T-helper 17 cell (primary cell): ENCODE results near the gene ZFP1. TPM values are rescaled to one million over a fixed set of nuclear protein-coding genes. Genes with fewer than 3 reads are reported as not detected.
"Not testable (repeated sequence)": the region's sequence is repeated elsewhere in the genome, so short reads cannot be mapped to it uniquely, and the experiment has no call there.

Experiments
- ATAC-seq: fragments of 150-1000 bp; cut with Tn5 transposase; 2 replicates; pipeline ENCODE4 v1.10.0; 2021; ENCODE audit warnings: mild to moderate bottlenecking, moderate library complexity
- DNase-seq, 3 donors: peaks; one replicate each; pipeline versions ENCODE4 v3.0.0 to v3.0.0-alpha.2; 2020 to 2021
- H3K9me3 ChIP-seq: one replicate; pipeline ENCODE4 v1.7.0; 2013; ENCODE audit warnings: low read length, mild to moderate bottlenecking; ENCODE audit not compliant: control insufficient read depth, poor library complexity, severe bottlenecking
- H3K27ac Mint-ChIP-seq: one replicate; pipeline ENCODE4 v1.8.0; 2022; ENCODE audit warnings: mild to moderate bottlenecking, moderate library complexity, mixed read lengths
- H3K27me3 Mint-ChIP-seq: one replicate; pipeline ENCODE4 v1.8.0; 2022; ENCODE audit warnings: mixed read lengths
- H3K36me3 Mint-ChIP-seq: one replicate; pipeline ENCODE4 v1.8.0; 2022; ENCODE audit warnings: low read depth, mixed read lengths
- H3K4me1 Mint-ChIP-seq: one replicate; pipeline ENCODE4 v1.8.0; 2022; ENCODE audit warnings: mild to moderate bottlenecking, mixed read lengths
- H3K4me3 Mint-ChIP-seq: one replicate; pipeline ENCODE4 v1.8.0; 2022; ENCODE audit warnings: mild to moderate bottlenecking, moderate library complexity, mixed read lengths
- total RNA-seq, 4 donors: library from RNA in 2 of 4; stranded (reverse) in 2 of 4; gene quantifications; one replicate each; pipeline ENCODE4 v1.2.3 and lab custom pipeline; 2022 to 2026

The ZFP1 gene
- total RNA-seq, 2 donors from 2014 or later: 10.2 to 10.4 TPM

DNA sequence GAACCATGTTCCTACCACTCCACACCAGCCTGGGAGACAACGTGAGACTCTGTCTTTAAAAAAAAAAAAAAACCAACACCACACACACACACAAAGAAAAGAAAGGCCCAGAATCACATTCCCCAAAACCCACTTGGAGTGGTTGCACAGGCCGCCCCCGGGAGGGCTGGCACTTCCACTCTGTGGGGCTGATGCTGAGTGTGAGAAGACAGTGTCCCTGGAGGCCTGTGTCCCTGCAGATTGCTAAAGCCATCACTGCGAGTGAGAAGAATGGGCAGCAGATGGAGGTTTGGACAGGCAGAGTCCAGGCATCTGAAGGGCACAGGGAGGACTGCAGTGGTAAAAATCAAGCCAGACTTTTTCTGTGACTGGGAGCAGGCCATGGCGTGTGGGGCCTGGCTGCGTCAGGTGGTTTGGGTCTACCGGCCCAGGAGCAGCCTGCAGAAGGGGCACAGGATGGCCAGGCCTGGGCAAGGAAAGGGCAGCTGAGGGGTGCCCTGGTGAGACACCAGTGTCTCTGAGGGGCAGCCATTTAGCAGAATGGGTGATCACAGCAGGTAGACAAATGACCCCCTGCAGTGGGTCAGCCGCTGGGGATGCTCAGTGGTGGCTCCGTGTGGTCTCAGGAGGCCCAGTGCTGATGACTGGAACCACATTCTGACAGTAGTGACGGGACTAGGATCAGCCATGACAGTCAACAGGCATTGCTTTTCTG lies 45.6 kb downstream of the ZFP1 start:
- H3K9me3 ChIP-seq: no peaks in the 10 kb centered on the region
- Mint-ChIP-seq H3K27me3 (peaks cover 52% of the 10 kb centered on the region), H3K27ac (no peak overlapping the region), H3K36me3 (no peaks in the 10 kb centered on the region), H3K4me1 (peaks cover 2% of the 10 kb centered on the region), H3K4me3 (no peak overlapping the region)
- no peak for DNase-seq
- ATAC-seq: no peak

DNA sequence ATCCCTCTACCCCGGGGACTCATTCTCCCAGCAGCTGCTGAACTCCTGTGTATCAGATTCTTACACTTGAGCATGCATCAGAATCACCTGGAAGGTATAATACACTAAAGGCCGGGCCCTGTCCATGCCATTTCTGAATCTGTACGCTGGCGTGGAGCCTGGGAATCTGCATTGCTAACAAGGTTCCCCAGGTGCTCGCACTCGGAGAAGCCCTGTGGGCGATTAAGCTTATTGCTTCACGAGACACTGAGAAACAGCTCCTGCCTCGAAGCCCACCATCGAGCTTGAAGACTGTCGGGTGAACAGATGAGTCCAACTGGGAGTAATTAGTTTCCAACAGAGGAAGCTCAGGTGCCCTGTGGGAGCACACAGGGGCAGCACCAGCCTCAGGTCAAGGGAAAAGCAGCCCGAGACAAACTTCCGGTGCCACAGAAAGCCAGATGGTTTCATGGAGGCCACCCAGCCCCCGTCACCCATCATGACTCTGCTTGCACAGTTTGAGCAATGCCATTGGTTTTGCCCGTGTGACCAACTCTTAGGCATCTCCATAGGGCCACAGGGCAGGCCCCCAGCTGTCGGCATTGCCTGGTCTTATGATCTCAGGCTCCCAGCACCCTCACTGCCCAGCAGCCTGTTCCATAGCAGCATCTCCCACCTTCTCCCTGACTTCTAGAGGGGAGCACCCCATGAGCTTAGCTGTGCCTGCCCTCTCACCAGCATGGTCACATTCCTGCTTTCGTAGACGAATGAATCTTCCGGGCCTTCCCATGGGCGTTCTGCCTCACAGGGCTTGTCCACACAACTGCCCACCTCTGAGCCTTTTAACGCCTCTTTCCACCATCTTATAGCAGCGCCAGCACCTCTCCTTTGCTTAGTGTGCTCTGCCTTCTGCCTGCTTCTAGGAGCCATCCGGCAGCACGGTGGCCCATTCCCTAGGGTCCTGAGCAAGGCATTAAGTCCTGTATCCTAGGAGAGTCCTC lies 47.8 kb downstream of the ZFP1 start:
- H3K27me3 Mint-ChIP-seq: peaks cover 39% of the 10 kb centered on the region
- H3K36me3 Mint-ChIP-seq: no peaks in the 10 kb centered on the region
- DNase-seq: no peak
- no peak for ATAC-seq
- H3K4me3 Mint-ChIP-seq: no peak overlapping the region
- peaks cover 4% of the 10 kb centered on the region for H3K4me1 Mint-ChIP-seq
- no peaks in the 10 kb centered on the region for H3K9me3 ChIP-seq
- H3K27ac Mint-ChIP-seq: no peak overlapping the region

DNA sequence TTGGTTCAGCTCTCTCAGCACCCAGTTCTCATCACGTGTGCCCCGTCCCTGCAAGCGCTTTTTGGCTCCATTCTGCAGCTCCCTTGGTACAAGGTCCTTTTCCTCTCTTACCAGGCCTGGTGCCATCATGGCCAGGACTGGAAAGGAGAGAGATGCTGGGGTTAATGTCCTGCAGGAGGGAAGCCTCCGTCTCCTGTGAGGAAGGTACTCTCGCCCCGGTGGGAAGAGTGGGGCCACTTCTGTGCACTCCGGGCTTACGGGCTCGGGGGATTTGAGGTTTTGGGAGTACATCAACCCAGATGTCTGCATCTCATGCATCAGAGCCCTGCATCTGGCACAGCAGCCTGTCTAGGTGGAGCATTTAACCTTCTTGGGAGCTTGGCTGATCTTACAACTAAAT lies 48.5 kb downstream of the ZFP1 start:
- no peak for DNase-seq
- H3K27ac Mint-ChIP-seq: no peak overlapping the region
- peaks cover 35% of the 10 kb centered on the region for H3K27me3 Mint-ChIP-seq
- peaks cover 9% of the 10 kb centered on the region for H3K4me1 Mint-ChIP-seq
- no peaks in the 10 kb centered on the region for H3K9me3 ChIP-seq
- H3K4me3 Mint-ChIP-seq: no peak overlapping the region
- ATAC-seq: no peak
- H3K36me3 Mint-ChIP-seq: no peaks in the 10 kb centered on the region

DNA sequence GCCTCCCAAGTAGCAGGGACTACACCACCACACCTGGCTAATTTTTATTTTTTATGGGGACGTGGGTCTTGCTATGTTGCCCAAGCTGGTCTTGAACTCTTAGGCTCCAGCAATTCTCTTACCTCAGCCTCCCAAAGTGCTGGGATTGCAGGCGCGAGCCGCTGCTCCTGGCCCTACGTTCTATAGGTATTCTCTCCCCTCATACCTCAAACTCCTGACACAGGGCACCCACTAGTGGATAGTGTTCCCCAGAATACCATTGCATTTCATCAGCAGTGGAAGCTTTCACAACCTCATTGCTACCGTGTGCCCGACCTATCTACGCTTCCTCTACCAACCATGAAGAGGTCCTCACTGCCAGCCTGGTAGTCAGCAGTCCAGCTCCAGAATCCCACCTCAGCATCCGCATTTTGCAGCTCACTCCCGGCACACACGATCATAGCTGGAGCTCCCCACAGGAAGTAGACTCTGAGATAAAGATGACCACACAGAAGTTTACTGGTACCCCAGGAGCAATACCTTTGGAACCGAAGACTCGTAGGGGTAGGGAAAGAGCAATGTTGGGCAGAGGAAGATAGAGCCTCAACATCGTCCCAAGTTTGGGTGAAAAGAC lies 49.3 kb downstream of the ZFP1 start:
- H3K9me3 ChIP-seq: no peaks in the 10 kb centered on the region
- DNase-seq: no peak
- no peak overlapping the region for H3K27ac Mint-ChIP-seq
- peak overlapping the region; percentile 33 for H3K4me3 Mint-ChIP-seq
- ATAC-seq: no peak
- peaks cover 11% of the 10 kb centered on the region for H3K4me1 Mint-ChIP-seq
- H3K27me3 Mint-ChIP-seq: peaks cover 34% of the 10 kb centered on the region
- H3K36me3 Mint-ChIP-seq: no peaks in the 10 kb centered on the region

DNA sequence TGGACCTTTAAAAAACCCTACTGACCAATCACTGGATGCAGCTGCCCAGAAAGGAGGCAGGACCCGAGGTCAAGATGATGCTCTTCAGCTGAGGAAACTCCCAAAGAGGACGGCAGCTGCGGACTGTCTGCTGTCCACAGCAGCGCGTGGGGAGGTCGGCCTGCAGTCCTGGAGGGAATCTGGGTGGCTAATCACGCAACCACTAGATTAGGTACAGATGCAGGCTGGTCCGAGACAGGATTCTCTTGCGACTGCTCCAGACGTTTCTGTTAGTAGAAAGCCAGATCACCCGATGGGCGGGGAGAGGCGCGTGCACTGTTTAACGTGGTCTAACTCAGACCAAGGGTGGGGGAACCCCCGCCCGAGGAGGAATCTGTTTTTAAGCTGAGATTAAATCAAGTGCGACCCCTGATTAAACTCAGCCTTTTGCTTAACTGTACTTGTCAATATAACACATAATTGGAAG lies 49.8 kb downstream of the ZFP1 start:
- no peaks in the 10 kb centered on the region for H3K9me3 ChIP-seq
- Mint-ChIP-seq H3K4me3 (no peak overlapping the region), H3K4me1 (peaks cover 11% of the 10 kb centered on the region), H3K27ac (no peak overlapping the region), H3K27me3 (peaks cover 29% of the 10 kb centered on the region), H3K36me3 (no peaks in the 10 kb centered on the region)
- DNase-seq (no peak), ATAC-seq (no peak)

DNA sequence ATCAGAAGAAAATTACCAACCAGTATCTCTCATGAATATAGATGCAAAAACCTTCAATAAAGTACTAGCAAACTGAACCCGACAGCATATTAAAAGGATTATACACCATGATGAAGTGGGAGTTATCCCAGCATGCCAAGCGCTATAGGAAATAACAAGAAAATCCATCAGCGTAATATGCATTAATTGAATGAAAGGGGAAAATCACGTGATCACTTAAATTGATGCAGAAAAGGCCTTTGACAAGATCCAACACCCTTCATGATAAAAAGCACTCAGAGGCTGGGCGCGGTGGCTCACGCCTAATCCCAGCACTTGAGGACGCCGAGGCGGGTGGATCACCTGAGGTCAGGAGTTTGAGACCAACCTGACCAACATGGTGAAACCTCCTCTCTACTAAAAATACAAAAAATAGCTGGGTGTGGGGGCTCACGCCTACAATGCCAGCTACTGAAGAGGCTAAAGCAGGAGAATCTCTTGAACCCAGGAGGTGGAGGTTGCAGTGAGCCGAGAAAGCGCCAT lies 53.8 kb downstream of the ZFP1 start:
- H3K4me3 Mint-ChIP-seq: no peak overlapping the region
- peaks cover 14% of the 10 kb centered on the region for H3K27me3 Mint-ChIP-seq
- no peak for DNase-seq
- H3K36me3 Mint-ChIP-seq: no peaks in the 10 kb centered on the region
- H3K4me1 Mint-ChIP-seq: peaks cover 13% of the 10 kb centered on the region
- no peak for ATAC-seq
- H3K9me3 ChIP-seq: no peaks in the 10 kb centered on the region
- peak overlapping the region; percentile 78 for H3K27ac Mint-ChIP-seq

DNA sequence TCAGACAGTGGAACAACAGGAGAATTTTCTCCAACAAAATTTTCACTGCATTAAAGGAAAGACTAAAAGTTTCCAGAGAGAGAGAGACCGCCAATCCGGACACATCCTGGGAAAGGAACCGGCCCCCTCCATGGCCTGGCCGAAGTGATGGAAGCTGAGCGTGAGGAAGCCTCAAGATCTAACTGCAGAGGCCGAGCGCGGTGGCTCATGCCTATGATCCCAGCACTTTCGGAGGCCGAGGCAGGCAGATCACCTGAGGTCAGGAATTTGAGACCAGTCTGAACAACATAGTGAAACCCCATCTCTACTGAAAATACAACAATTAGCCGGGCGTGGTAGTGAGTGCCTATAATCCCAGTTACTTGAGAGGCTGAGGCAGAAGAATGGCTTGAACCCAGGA lies 54.8 kb downstream of the ZFP1 start:
- Mint-ChIP-seq H3K27ac (peak overlapping the region; percentile 75), H3K27me3 (peaks cover 5% of the 10 kb centered on the region), H3K4me1 (peaks cover 11% of the 10 kb centered on the region), H3K4me3 (no peak overlapping the region), H3K36me3 (no peaks in the 10 kb centered on the region)
- no peak for ATAC-seq
- DNase-seq: no peak
- no peaks in the 10 kb centered on the region for H3K9me3 ChIP-seq

DNA sequence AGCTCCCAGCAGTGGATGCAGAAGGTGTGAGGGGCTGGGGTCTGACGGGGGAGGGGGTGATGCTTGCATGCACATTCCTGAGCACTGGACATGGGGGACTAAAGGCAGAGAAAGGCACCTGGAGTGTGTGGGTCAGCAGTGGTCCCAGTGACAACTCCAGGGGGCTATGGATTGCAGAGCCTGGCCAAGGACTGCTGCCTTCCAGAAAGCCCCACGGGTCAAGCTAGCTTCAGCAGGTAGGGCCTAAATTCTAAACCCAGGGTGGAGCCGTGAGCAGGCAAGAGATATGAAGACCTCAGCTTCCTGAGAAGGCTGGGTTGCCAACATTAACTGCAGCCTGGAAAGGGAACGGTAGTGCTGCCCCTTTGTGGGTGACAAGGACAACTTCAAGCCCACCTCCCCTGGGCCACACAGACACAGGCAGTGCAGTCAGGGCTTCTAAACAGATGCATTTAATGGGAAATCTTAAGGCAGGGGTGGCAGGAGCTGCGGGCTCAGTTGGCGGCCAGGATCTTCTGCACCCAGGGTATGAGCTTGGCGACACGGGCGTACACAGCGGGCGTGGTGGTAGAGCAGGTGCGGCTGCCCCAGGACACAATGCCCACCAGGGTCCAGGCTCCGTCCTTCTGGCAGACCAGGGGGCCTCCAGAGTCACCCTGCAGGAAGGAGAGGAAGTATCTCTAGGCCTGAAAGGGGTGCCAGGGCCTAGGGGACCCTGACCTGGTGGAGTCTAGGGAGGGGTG lies 55.5 kb downstream of the ZFP1 start:
- ATAC-seq: no peak
- Mint-ChIP-seq H3K27ac (peak overlapping the region; percentile 75), H3K4me3 (no peak overlapping the region)

DNA sequence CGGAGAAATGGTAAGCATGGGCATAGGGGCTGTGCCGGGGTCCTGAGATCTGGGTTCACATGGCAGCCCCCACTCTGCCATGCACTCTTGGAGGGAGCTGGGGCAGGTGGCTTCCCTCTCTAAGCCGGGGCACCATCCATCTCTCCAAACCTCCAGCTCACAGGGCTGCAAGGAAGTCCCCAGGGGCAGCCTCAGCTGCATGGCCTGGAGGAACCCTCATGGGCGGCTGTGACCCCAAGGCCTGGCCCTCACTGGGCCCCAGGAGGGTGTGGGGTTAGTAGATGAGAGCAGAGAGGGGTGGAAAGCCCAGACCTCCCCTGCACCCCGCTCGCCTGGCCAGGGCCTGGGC lies 56.1 kb downstream of the ZFP1 start:
- no peak for DNase-seq

More for the DNA sequence above, 55.5 kb downstream of the ZFP1 start:
- no peak for DNase-seq
- H3K27me3 Mint-ChIP-seq: no peaks in the 10 kb centered on the region
- peaks cover 11% of the 10 kb centered on the region for H3K4me1 Mint-ChIP-seq
- H3K36me3 Mint-ChIP-seq: no peaks in the 10 kb centered on the region
- no peaks in the 10 kb centered on the region for H3K9me3 ChIP-seq

DNA sequence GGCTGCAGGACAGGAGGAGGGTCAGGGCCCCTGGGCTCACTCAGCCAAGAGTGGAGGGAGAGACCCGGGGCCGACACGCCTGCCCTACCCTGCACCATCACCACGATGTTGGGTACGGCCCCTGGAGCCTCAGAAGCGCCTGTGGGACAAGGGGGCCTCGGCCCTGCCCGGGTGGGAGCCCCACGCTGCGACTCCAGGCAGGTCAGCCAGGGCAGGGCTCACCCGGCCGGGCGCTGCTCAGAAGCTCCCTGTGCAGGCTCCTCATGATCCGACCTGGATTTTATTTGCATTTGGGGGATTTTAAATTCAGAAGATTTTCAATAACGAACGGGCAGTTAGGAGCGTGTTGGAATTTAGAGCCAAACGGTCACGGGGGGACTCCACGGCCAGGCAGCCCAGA lies 56.6 kb downstream of the ZFP1 start:
- H3K27me3 Mint-ChIP-seq, H3K4me3 Mint-ChIP-seq, DNase-seq, ATAC-seq, H3K9me3 ChIP-seq, H3K27ac Mint-ChIP-seq, H3K36me3 Mint-ChIP-seq: not testable (repeated sequence)
- H3K4me1 Mint-ChIP-seq: peaks cover 11% of the 10 kb centered on the region

More for the DNA sequence above, 56.1 kb downstream of the ZFP1 start:
- no peaks in the 10 kb centered on the region for H3K27me3 Mint-ChIP-seq
- ATAC-seq: no peak
- no peaks in the 10 kb centered on the region for H3K36me3 Mint-ChIP-seq
- H3K27ac Mint-ChIP-seq: no peak overlapping the region
- no peaks in the 10 kb centered on the region for H3K9me3 ChIP-seq
- no peak overlapping the region for H3K4me3 Mint-ChIP-seq
- H3K4me1 Mint-ChIP-seq: peaks cover 11% of the 10 kb centered on the region

DNA sequence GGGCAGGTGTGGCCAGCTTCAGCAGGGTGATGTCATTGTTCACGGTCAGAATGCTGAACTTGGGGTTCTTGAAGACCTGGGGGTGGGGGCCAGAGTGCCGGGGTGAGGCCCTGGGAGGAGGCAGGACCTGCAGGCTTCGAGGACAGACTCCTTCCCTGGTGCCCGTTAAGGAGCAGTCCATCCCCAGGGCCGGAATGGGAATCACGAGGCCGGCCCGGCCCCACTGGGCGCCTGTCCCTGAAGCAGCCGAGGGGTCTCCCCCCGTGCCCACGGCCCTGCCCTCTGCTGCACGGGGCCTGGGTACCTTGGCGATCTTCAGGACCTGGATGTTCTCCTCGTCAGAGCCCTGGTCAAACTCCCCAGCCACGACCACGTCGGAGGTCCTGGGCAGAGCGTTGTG lies 57.1 kb downstream of the ZFP1 start:
- H3K27me3 Mint-ChIP-seq, H3K36me3 Mint-ChIP-seq, H3K27ac Mint-ChIP-seq, ATAC-seq, DNase-seq, H3K4me3 Mint-ChIP-seq, H3K9me3 ChIP-seq: not testable (repeated sequence)
- peaks cover 11% of the 10 kb centered on the region for H3K4me1 Mint-ChIP-seq

DNA sequence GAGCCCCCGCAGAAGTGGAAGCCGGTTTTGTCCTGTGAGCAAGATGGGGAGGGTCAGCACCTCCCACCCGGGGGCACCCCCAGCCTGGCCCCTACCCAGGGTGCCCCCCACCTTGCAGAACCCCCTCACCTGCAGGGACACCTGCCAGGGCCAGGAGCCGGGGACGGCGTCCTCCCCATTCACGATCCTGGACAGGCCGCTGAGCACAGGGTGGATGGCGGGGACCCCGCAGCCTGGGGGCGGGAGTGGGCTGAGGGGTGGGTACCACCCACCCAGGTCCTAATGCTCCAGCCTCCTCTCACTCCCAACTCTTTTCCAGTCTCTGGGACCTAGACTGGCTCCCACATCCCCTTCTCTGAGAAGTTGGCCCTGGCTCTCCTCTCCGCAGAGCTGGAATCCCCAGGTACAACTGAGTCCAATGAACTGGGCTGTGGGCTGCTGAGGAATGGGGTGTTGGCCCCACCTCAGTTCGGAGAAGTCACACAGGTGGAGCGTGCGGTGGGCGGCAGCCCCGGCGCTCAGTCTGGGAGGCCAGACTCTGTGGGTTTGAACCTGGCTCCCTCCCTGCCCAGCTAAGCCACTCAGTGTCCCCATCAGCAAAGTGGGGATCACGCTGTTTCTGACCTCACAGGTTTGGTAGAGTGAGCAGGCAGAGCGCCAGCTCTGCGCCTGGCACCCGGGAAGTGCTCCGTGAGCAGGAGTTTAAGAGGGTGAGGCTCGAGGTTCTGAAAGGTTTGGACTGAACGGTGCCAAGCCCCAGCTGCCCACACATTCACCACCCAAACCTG lies 57.8 kb downstream of the ZFP1 start:
- H3K36me3 Mint-ChIP-seq, H3K4me1 Mint-ChIP-seq, H3K9me3 ChIP-seq, ATAC-seq, DNase-seq, H3K27me3 Mint-ChIP-seq, H3K27ac Mint-ChIP-seq, H3K4me3 Mint-ChIP-seq: not testable (repeated sequence)
